Common myeloid progenitor, CD34-positive (primary cell): ENCODE data around the gene LMBR1L.

Experiments used
- CTCF ChIA-PET: fragments of 350-600 bp; sonication (Branson Sonifier 250); formaldehyde crosslinking; loops from one replicate; lab custom pipeline; 2021; ENCODE audit warnings: antibody characterized with exemption; lab: Charles Lee
- POLR2A ChIA-PET: fragments of 350-600 bp; sonication (Branson Sonifier 250); formaldehyde crosslinking; loops from one replicate; lab custom pipeline; 2021; ENCODE audit warnings: antibody characterized with exemption; lab: Charles Lee
- DNase-seq, 3 donors: peaks; one replicate each; pipeline versions ENCODE4 v3.0.0 to v3.0.0-alpha.2; 2013
- H3K27ac ChIP-seq, 2 experiments: 1 replicate in 1 of 2; 2 replicates in 1 of 2; pipeline ENCODE4 v1.7.0; 2013; ENCODE audit warnings: inconsistent platforms in 2 of 2, low read length in 2 of 2, mild to moderate bottlenecking in 2 of 2, low read depth in 1 of 2, moderate library complexity in 1 of 2; ENCODE audit not compliant: severe bottlenecking in 2 of 2, insufficient read depth in 1 of 2, poor library complexity in 1 of 2
- H3K27me3 ChIP-seq, 5 experiments: replicated peaks in 2 of 5; 1 replicate in 3 of 5; 2 replicates in 2 of 5; pipeline versions ENCODE4 v1.6.1 to v1.7.0; 2013; ENCODE audit warnings: low read length in 4 of 5, mild to moderate bottlenecking in 2 of 5, moderate library complexity in 2 of 5, inconsistent platforms in 1 of 5; ENCODE audit not compliant: insufficient read depth in 5 of 5, control insufficient read depth in 4 of 5
- H3K36me3 ChIP-seq, 4 experiments: 1 replicate in 2 of 4; 2 replicates in 2 of 4; pipeline versions ENCODE4 v1.6.1 to v1.7.0; 2013; ENCODE audit warnings: low read length in 3 of 4, control low read depth in 1 of 4, mild to moderate bottlenecking in 1 of 4; ENCODE audit not compliant: control insufficient read depth in 4 of 4, insufficient read depth in 4 of 4
- H3K4me1 ChIP-seq, 4 experiments: 1 replicate in 3 of 4; 2 replicates in 1 of 4; pipeline versions ENCODE4 v1.6.1 to v1.7.1; 2013; ENCODE audit warnings: low read length in 3 of 4, mild to moderate bottlenecking in 3 of 4, control low read depth in 1 of 4, inconsistent platforms in 1 of 4, moderate library complexity in 1 of 4; ENCODE audit not compliant: control insufficient read depth in 4 of 4, insufficient read depth in 4 of 4; ENCODE audit errors: control extremely low read depth in 1 of 4
- H3K4me3 ChIP-seq, 7 experiments: 1 replicate in 4 of 7; 2 replicates in 3 of 7; pipeline versions ENCODE4 v1.5.1 to v1.7.0; 2013; ENCODE audit warnings: mild to moderate bottlenecking in 7 of 7, low read length in 6 of 7, moderate library complexity in 6 of 7, inconsistent platforms in 2 of 7, low read depth in 2 of 7, control low read depth in 1 of 7; ENCODE audit not compliant: insufficient read depth in 4 of 7, control insufficient read depth in 1 of 7; ENCODE audit errors: extremely low read depth in 1 of 7
- H3K9me3 ChIP-seq, 5 experiments: 1 replicate in 4 of 5; 2 replicates in 1 of 5; pipeline versions ENCODE4 v1.6.1 to v1.7.1; 2013; ENCODE audit warnings: low read length in 4 of 5, mild to moderate bottlenecking in 2 of 5, inconsistent platforms in 1 of 5, low read depth in 1 of 5, moderate library complexity in 1 of 5; ENCODE audit not compliant: control insufficient read depth in 4 of 5, insufficient read depth in 2 of 5; ENCODE audit errors: control extremely low read depth in 1 of 5
- WGBS: methylation state at CpG from one replicate; pipeline ENCODE4 v1.1.5; 2013; ENCODE audit not compliant: insufficient coverage; 5-methylcytosine and 5-hydroxymethylcytosine counted together

The LMBR1L gene

DNA sequence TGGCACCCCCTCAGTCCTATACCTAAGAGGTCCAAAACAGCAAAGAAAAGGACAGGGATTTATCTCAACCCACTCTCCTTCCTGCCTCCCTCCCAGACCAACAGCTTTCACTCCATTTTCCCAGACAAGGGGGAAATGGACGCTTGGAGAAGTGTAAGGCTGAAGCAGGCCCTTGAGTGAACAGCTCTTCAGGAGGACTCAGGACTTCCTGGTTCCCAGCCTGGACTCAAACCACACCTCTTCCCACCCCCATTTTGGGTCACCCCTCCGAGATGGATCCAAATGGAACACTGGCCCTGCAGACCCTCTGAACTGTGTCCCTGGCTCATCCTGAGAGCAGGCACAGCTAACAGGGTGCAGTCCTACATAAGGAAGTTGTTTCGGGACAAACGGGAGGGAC, 52.8 kb downstream of the LMBR1L start:
- Histone ChIP-seq H3K9me3 (no peaks in the 10 kb centered on the region), H3K4me3 (peak overlapping the region; percentile 32 to 98 (median 91)), H3K36me3 (peaks cover 3 to 28% (median 20%) of the 10 kb centered on the region in 4 experiments), H3K27ac (peak overlapping the region; percentile 95 to 99), H3K4me1 (peaks cover 31 to 57% (median 51%) of the 10 kb centered on the region in 4 experiments), H3K27me3 (no peaks in the 10 kb centered on the region)
- 0% methylated on average over 1 of the region's 4 CpGs for WGBS
- ChIA-PET POLR2A (interaction anchor here (0.5 to 1.0 kb wide), 2 partner anchors 73 to 1480 kb away, joined by 3 to 7 read pairs; partner anchors contain the start of gene TUBA1B), CTCF (interaction anchor here (0.8 to 4.9 kb wide), 10 partner anchors 10 to 60 kb away, joined by 3 to 38 read pairs (median 6); partner anchors contain the start of gene RHEBL1)
- no peak for DNase-seq

DNA sequence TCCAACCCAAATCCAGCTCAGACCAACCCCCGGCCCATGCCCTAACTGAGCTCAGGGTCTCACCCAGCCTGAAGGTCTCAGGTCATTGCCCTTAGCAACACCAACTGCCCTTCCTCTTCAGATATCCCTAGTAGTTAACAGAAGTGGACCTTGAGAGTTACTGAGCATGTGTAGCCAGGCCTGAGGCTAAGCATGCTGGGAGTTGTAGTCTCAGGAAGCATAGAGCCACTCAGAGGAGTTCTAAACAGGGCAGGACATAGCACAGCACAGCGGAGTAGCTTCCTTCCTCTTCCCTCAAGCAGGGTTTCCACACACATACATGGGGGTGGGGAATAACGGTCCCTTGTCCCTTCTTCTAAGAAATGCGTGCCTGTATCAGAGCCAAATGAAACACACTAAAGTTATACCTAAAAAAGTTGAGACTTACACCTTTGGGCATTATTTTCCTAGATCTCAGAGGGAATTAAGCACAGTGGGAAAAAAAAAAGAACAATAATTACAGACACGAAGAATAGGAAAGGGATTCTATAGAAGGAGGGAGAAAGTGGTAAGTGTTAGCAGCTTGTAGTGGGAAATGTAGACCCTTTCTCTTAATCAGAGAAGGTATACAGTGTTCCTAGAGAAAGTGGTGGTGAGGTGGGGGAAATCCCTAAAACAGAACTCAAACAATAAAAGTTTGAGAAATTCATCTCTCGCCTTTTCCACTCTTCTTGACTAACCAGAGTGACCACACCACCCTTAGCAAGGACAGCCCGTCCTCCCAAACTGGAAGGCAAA, 54.5 kb downstream of the LMBR1L start:
- Histone ChIP-seq H3K4me3 (peak overlapping the region in 6 of 7 experiments; percentile 41 to 98 (median 90)), H3K27me3 (no peaks in the 10 kb centered on the region), H3K4me1 (peaks cover 31 to 50% (median 46%) of the 10 kb centered on the region in 4 experiments), H3K36me3 (peaks cover 7 to 45% (median 37%) of the 10 kb centered on the region in 4 experiments), H3K9me3 (no peaks in the 10 kb centered on the region), H3K27ac (peak overlapping the region; percentile 25 to 99)
- POLR2A ChIA-PET: interaction anchor here (0.6 to 0.7 kb wide), 2 partner anchors 75 to 374 kb away, joined by 3 read pairs; partner anchors contain the start of genes KANSL2 and TUBA1B
- 49% methylated on average over 2 of the region's 7 CpGs for WGBS
- peak; percentile 72 to 85 (median 80) for DNase-seq
- CTCF ChIA-PET: interaction anchor here (0.6 to 4.9 kb wide), 7 partner anchors 9 to 54 kb away, joined by 3 to 38 read pairs (median 3); no protein-coding TSS in a partner anchor

DNA sequence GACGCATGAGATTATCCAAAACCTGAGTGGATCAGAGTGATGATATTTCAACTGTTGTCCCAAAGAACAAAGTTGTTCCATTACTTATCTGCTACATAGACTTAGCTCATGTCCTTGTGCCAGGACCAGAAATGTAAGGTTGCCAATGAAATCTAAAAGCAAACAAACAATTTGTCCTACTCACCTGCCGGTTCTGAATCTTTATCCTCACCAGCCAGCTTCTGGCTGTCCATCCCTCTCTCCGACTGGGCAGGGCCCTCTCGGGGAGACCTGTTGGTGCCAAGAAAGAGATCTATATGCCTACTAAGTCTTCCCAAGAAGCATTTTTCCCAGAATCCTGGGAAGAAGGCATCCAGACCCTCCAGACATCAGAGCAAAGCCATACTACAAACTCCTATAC, 55.6 kb downstream of the LMBR1L start:
- Histone ChIP-seq H3K27me3 (no peaks in the 10 kb centered on the region), H3K9me3 (no peaks in the 10 kb centered on the region), H3K36me3 (peaks cover 9 to 56% (median 46%) of the 10 kb centered on the region in 4 experiments), H3K4me3 (peak overlapping the region in 1 of 7 experiments; percentile 95), H3K27ac (peak overlapping the region in 1 of 2 experiments; percentile 99), H3K4me1 (peaks cover 31 to 46% (median 42%) of the 10 kb centered on the region in 4 experiments)
- 100% methylated on average over 3 of the region's 4 CpGs for WGBS
- POLR2A ChIA-PET: no interaction called here
- no peak for DNase-seq
- CTCF ChIA-PET: interaction anchor here (1.0 to 4.9 kb wide), 7 partner anchors 9 to 35 kb away, joined by 3 to 38 read pairs (median 3); no protein-coding TSS in a partner anchor

DNA sequence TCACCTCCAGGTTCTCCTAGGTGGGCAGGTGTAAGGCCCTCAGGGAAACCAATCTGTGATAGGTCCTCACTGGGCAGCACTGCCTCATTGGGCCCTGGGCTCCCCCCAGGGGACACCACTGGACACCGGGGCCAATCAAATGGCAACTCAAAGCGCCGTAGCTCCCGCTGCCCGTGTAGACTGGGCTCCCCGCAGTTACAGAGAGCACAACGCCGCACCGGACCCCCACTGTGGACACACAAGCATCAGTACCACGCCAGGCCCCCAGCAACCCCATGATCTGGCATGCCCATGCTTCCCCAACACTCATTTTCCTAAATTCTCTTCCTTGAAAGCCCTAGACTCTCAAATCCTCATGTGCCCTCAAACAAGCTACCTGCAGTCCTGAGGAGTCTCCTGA, 56.1 kb downstream of the LMBR1L start:
- CTCF ChIA-PET: interaction anchor here (0.8 to 4.9 kb wide), 7 partner anchors 9 to 35 kb away, joined by 3 to 38 read pairs (median 3); no protein-coding TSS in a partner anchor
- peaks cover 11 to 61% (median 52%) of the 10 kb centered on the region in 4 experiments for H3K36me3 ChIP-seq
- H3K4me3 ChIP-seq: no peak overlapping the region
- POLR2A ChIA-PET: no interaction called here
- H3K27me3 ChIP-seq: no peaks in the 10 kb centered on the region
- 97% methylated on average over 10 of the region's 10 CpGs for WGBS
- peaks cover 31 to 44% (median 42%) of the 10 kb centered on the region in 4 experiments for H3K4me1 ChIP-seq
- H3K27ac ChIP-seq: no peak overlapping the region
- no peak for DNase-seq
- H3K9me3 ChIP-seq: no peaks in the 10 kb centered on the region

DNA sequence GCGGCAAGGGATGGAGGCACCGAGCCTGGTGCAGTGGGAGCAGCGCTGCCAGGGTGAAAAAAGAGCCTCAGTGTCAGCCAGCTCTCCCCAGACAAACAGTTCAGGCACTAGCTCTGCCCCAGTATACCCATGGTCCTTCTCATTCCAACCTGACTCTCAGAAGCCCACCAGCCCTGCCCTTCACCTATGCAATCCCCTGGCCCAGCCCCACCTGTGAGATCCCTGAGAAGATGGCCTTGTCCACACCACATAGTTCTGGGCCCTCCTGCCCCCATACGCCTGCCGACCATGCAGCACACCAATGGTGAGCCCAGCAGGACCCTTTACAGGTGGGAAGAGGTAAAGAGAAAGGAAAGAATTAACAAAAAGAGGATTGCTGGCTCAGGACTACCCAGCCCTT, 56.6 kb downstream of the LMBR1L start:
- peaks cover 13 to 66% (median 55%) of the 10 kb centered on the region in 4 experiments for H3K36me3 ChIP-seq
- no peaks in the 10 kb centered on the region for H3K27me3 ChIP-seq
- DNase-seq: no peak
- no peak overlapping the region for H3K27ac ChIP-seq
- 86% methylated on average over 3 of the region's 5 CpGs for WGBS
- CTCF ChIA-PET: interaction anchor here (0.8 to 4.9 kb wide), 4 partner anchors 9 to 23 kb away, joined by 3 to 38 read pairs (median 6); no protein-coding TSS in a partner anchor
- POLR2A ChIA-PET: no interaction called here
- H3K9me3 ChIP-seq: no peaks in the 10 kb centered on the region
- peaks cover 31 to 41% (median 39%) of the 10 kb centered on the region in 4 experiments for H3K4me1 ChIP-seq
- H3K4me3 ChIP-seq: no peak overlapping the region

DNA sequence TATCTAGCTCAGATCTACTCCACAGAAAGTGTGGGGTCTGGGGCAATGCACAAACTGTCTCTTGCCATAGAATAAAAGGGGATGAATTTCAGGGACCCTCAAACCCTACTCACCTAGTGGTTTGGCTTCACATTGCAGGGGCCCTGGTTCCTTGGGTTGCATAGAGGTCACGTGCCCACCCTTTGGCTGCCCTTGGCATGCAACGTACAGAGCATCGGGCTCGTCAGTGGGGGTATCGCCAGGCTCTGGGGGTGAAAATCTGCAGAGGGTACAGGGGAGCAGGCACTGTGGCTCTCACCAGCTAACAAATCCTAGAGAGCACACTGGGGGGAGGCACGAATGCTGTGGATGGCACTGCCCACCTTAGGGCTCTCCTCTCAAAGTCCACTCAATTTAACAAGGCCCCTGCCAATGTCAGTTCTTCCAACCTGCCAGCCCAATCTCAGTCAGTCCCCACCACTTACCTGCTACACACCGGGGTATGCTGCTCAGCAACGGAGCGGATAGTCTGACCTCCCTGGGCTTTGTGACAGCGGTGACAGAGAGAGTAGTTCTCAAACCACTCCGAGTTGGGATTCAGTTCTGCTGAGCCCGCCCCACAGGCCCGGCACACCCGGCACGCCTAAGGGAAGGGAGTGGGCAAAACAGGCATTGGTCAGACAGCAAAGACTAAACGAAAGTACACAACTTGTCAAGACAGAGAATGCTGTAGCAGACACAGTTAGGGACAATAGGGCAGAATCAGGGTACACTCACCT, 58.0 kb downstream of the LMBR1L start:
- H3K9me3 ChIP-seq: no peaks in the 10 kb centered on the region
- H3K4me3 ChIP-seq: no peak overlapping the region
- H3K4me1 ChIP-seq: peaks cover 20 to 27% (median 24%) of the 10 kb centered on the region in 4 experiments
- POLR2A ChIA-PET: no interaction called here
- no peak for DNase-seq
- peaks cover 24 to 78% (median 69%) of the 10 kb centered on the region in 4 experiments for H3K36me3 ChIP-seq
- no peaks in the 10 kb centered on the region for H3K27me3 ChIP-seq
- over 99% methylated on average over 14 of the region's 16 CpGs for WGBS
- CTCF ChIA-PET: interaction anchor here (1.3 to 1.6 kb wide), 2 partner anchors 9 to 11 kb away, joined by 3 to 5 read pairs; no protein-coding TSS in a partner anchor
- no peak overlapping the region for H3K27ac ChIP-seq
